WERI-Rb-1 (cell line): Measurements from ENCODE around the gene CFAP54.

Experiments
- DNase-seq: peaks from one replicate; pipeline ENCODE4 v3.0.0-alpha.2; 2020
- H3K27ac ChIP-seq: fragments of 250-450 bp; sonication (Bioruptor Pico); 2 replicates; pipeline ENCODE4 v1.5.1; 2020; ENCODE audit warnings: mild to moderate bottlenecking, moderate library complexity
- H3K27me3 ChIP-seq: fragments of 250-450 bp; sonication (Bioruptor Pico); 2 replicates; pipeline ENCODE4 v1.5.1; 2021; ENCODE audit warnings: mild to moderate bottlenecking, low read depth, moderate library complexity; ENCODE audit not compliant: insufficient read depth, severe bottlenecking
- H3K36me3 ChIP-seq: fragments of 250-450 bp; sonication (Bioruptor Pico); 2 replicates; pipeline ENCODE4 v1.5.1; 2020; ENCODE audit warnings: mild to moderate bottlenecking, moderate library complexity
- H3K4me3 ChIP-seq: 2 replicates; pipeline ENCODE4 v1.5.1; 2011; ENCODE audit warnings: low read depth, mild to moderate bottlenecking, control low read depth, low read length
- H3K9me3 ChIP-seq: fragments of 250-450 bp; sonication (Bioruptor Pico); 2 replicates; pipeline ENCODE4 v1.5.1; 2021; ENCODE audit warnings: mild to moderate bottlenecking, moderate library complexity; ENCODE audit not compliant: severe bottlenecking
- CTCF ChIP-seq: IDR thresholded peaks from 2 replicates; pipeline ENCODE4 v1.5.1; 2011; ENCODE audit warnings: low read depth, mild to moderate bottlenecking, control low read depth, inconsistent platforms, low read length

The CFAP54 gene

GRCh38 chr12:96810057-96810456 is 320.7 kb downstream of the CFAP54 start:
- Histone ChIP-seq H3K4me3 (no peak overlapping the region), H3K36me3 (no peaks in the 10 kb centered on the region), H3K27ac (no peak overlapping the region), H3K9me3 (no peaks in the 10 kb centered on the region), H3K27me3 (no peaks in the 10 kb centered on the region)
- DNase-seq, result no peak
- no peak for TF ChIP-seq CTCF

- Histone ChIP-seq H3K27ac (no peak overlapping the region), H3K9me3 (no peaks in the 10 kb centered on the region), H3K4me3 (no peak overlapping the region), H3K36me3 (no peaks in the 10 kb centered on the region), H3K27me3 (no peaks in the 10 kb centered on the region)
- no peak for TF ChIP-seq CTCF
- DNase-seq, result no peak
These were observed 321.1 kb downstream of the CFAP54 start for GRCh38 chr12:96810477-96810876.

- Histone ChIP-seq H3K27ac (no peak overlapping the region), H3K36me3 (no peaks in the 10 kb centered on the region), H3K9me3 (no peaks in the 10 kb centered on the region), H3K4me3 (no peak overlapping the region), H3K27me3 (no peaks in the 10 kb centered on the region)
- TF ChIP-seq CTCF, result no peak
- no peak for DNase-seq
These were observed 321.7 kb downstream of the CFAP54 start for GRCh38 chr12:96811083-96811482.

GRCh38 chr12:96812153-96812552 is 322.8 kb downstream of the CFAP54 start:
- Histone ChIP-seq H3K36me3 (no peaks in the 10 kb centered on the region), H3K27ac (no peak overlapping the region), H3K9me3 (no peaks in the 10 kb centered on the region), H3K27me3 (no peaks in the 10 kb centered on the region), H3K4me3 (no peak overlapping the region)
- no peak for DNase-seq
- TF ChIP-seq CTCF, result no peak

GRCh38 chr12:96814200-96814599 is 324.8 kb downstream of the CFAP54 start:
- no peak for TF ChIP-seq CTCF
- no peaks in the 10 kb centered on the region for H3K9me3 ChIP-seq
- H3K36me3 ChIP-seq, result no peaks in the 10 kb centered on the region
- no peak overlapping the region for H3K27ac ChIP-seq
- no peak for DNase-seq
- H3K27me3 ChIP-seq, result no peaks in the 10 kb centered on the region
- no peak overlapping the region for H3K4me3 ChIP-seq

- H3K4me3 ChIP-seq, result no peak overlapping the region
- no peaks in the 10 kb centered on the region for H3K36me3 ChIP-seq
- TF ChIP-seq CTCF, result no peak
- DNase-seq, result no peak
- H3K27me3 ChIP-seq, result peaks cover 3% of the 10 kb centered on the region
- H3K9me3 ChIP-seq, result no peaks in the 10 kb centered on the region
- no peak overlapping the region for H3K27ac ChIP-seq
These were observed 332.2 kb downstream of the CFAP54 start for GRCh38 chr12:96821592-96821991.
